Esophagus squamous epithelium (tissue), 5 donors: Measurements from ENCODE around the gene EIF4E. TPM values are rescaled to one million over a fixed set of nuclear protein-coding genes. Genes with fewer than 3 reads are reported as not detected.
"Not testable (repeated sequence)": the region's sequence is repeated elsewhere in the genome, so short reads cannot be mapped to it uniquely, and the experiment has no call there.

Source experiments
- DNase-seq: peaks from one replicate; lab custom pipeline; 2025; lab: John Stamatoyannopoulos, UW
- H3K27ac ChIP-seq, 4 donors: fragments of 200-600 bp; sonication (generic); one replicate each; pipeline ENCODE4 v1.5.1; 2016 to 2019; ENCODE audit warnings: mild to moderate bottlenecking in 1 of 4
- H3K27me3 ChIP-seq, 4 donors: fragments of 200-600 bp; sonication (generic); 1 replicate in 3 of 4; 2 replicates in 1 of 4; pipeline versions ENCODE4 v1.5.1 to v1.6.0; 2017 to 2021; ENCODE audit warnings: antibody characterized with exemption in 1 of 4
- H3K36me3 ChIP-seq, 3 donors: fragments of 200-600 bp; sonication (generic); one replicate each; pipeline ENCODE4 v1.5.1; 2016 to 2019
- H3K4me1 ChIP-seq, 3 donors: fragments of 200-600 bp; sonication (generic); one replicate each; pipeline ENCODE4 v1.5.1; 2017 to 2019
- H3K4me3 ChIP-seq, 4 donors: fragments of 200-600 bp; sonication (generic); 1 replicate in 3 of 4; 2 replicates in 1 of 4; pipeline ENCODE4 v1.5.1; 2016 to 2019; ENCODE audit warnings: mild to moderate bottlenecking in 2 of 4, moderate library complexity in 1 of 4
- H3K9me3 ChIP-seq, 3 donors: fragments of 200-600 bp; sonication (generic); one replicate each; pipeline ENCODE4 v1.5.1; 2016 to 2019
- CTCF ChIP-seq, 6 experiments: fragments of 450-650 bp in 4 of 6; fragments of 200-600 bp in 2 of 6; sonication (generic) in 2 of 6; IDR thresholded peaks; one replicate each; pipeline ENCODE4 v1.5.1; 2016 to 2019; ENCODE audit warnings: antibody characterized with exemption in 6 of 6, mild to moderate bottlenecking in 4 of 6, moderate library complexity in 4 of 6
- POLR2A ChIP-seq, 4 donors: fragments of 450-650 bp; IDR thresholded peaks; one replicate each; pipeline ENCODE4 v1.6.1; 2017; ENCODE audit warnings: antibody characterized with exemption in 4 of 4, mild to moderate bottlenecking in 4 of 4, moderate library complexity in 3 of 4
- WGBS, 2 donors: methylation state at CpG; one replicate each; pipeline ENCODE4 v1.1.5; 2018; 5-methylcytosine and 5-hydroxymethylcytosine counted together
- intact Hi-C: fragments of 100-400 bp; cut with DNase I; formaldehyde crosslinking; loops from one replicate; pipeline ENCODE4 v1.15.0; 2022
- total RNA-seq, 4 donors: library from RNA; depleted of rRNA; stranded (reverse); fragments of >200 nt; gene quantifications; one replicate each; pipeline ENCODE4 v1.1.0, GENCODE V29; 2016
- donor health status: DM: yes; HTN: yes; CAD: no.

The EIF4E gene
- total RNA-seq, 4 donors from 2014 or later, result 86.1 to 149 (median 125) TPM

GRCh38 chr4:98921292-98921691 lies 7.6 kb downstream of the EIF4E start:
- no peak for DNase-seq
- WGBS, 2 donors, result 84 to 88% methylated on average over 5 of the region's 5 CpGs
- TF ChIP-seq CTCF (IDR thresholded peaks at IDR 0.05) (no peak), POLR2A (IDR thresholded peaks at IDR 0.05) (no peak)
- peaks cover 0 to 37% (median 0%) of the 10 kb centered on the region in 3 donors for H3K36me3 ChIP-seq
- H3K4me3 ChIP-seq, result no peak overlapping the region
- intact Hi-C loops, result no loop called here
- H3K27ac ChIP-seq, result no peak overlapping the region
- no peaks in the 10 kb centered on the region for H3K9me3 ChIP-seq
- no peaks in the 10 kb centered on the region for H3K27me3 ChIP-seq
- peaks cover 2 to 27% (median 9%) of the 10 kb centered on the region in 3 donors for H3K4me1 ChIP-seq

DNA sequence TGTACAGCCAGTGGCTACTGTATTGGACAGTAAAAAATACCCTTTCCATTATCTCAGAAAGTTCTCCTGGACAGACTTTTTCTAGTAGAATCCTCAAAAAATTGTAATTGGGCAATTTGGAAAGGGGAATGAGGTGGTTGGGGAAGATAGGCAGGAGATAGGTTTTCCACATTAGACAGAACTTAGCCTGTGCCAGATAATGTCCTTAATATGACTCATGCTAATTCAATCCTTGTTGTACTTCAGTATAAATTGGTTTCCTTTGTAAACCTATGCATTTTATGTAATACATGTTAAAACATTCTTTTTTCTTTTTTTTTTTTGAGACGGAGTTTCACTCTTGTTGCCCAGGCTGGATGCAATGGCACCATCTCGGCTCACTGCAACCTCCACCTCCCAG lies 8.9 kb downstream of the EIF4E start:
- Histone ChIP-seq H3K9me3 (no peaks in the 10 kb centered on the region), H3K4me1 (peaks cover 0 to 25% (median 9%) of the 10 kb centered on the region in 3 donors), H3K27ac (no peak overlapping the region), H3K27me3 (no peaks in the 10 kb centered on the region), H3K4me3 (no peak overlapping the region), H3K36me3 (peaks cover 0 to 25% (median 0%) of the 10 kb centered on the region in 3 donors)
- intact Hi-C loops, result no loop called here
- TF ChIP-seq CTCF (IDR thresholded peaks at IDR 0.05), result no peak
- TF ChIP-seq POLR2A (IDR thresholded peaks at IDR 0.05), result no peak
- no peak for DNase-seq
- 45 to 93% methylated on average over 2 of the region's 2 CpGs for WGBS, 2 donors

DNA sequence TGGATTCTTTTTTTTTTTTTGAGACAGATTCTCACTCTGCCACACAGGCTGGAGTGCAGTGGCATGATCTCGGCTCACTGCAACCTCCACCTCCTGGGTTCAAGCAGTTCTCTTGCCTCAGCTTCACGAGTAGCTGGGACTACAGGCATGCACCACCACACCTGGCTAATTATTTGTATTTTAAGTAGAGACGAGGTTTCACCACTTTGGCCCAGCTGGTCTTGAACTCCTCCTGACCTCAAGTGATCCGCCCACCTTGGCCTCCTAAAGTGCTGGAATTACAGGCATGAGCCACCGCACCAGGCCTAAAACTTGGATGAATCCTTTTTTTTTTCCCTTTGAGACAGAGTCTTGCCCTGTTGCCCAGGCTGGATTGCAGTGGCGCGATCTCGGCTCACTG lies 18.2 kb downstream of the EIF4E start:
- intact Hi-C loops, H3K36me3 ChIP-seq, H3K4me3 ChIP-seq, H3K27me3 ChIP-seq, H3K9me3 ChIP-seq, DNase-seq, H3K27ac ChIP-seq: not testable (repeated sequence)
- WGBS, 2 donors, result 73 to 74% methylated on average over 6 to 8 of the region's 8 CpGs
- H3K4me1 ChIP-seq, result peaks cover 6 to 68% (median 15%) of the 10 kb centered on the region in 3 donors

DNA sequence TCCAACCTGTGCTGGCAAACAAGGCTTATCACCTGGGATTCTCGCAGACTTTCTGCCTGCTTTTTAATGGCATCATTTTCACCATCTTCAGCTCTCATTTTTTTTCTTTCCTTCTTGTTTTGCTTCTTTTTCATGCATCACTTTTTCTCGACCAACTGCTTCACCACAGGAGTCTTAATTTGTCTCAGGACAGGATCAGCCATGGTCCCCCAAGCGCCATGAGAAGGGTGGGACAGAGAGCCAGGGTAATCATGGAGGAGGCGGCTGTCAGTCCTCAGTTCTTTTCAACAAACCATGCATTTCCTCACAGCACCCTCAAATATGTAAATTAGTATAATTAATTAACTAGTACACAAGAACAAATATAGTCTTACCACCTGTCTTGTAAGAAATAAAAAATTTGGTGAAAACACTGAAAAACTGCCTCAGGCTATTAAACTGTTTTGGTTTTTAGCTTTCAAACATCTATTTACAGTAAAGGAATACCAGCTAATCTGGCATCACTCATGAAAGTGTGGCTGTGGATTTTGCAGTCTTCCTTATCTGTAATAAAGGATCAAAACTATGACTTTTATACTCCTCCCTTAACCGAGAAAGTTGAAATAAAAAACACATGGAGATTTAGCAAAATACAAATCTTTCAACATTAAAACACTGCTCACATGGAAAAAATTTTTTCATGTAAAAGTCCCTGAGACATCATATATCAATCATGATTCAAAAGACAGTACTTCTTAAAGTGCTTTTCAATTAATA lies 19.1 kb downstream of the EIF4E start:
- DNase-seq, result no peak
- H3K4me1 ChIP-seq, result peaks cover 6 to 60% (median 15%) of the 10 kb centered on the region in 3 donors

DNA sequence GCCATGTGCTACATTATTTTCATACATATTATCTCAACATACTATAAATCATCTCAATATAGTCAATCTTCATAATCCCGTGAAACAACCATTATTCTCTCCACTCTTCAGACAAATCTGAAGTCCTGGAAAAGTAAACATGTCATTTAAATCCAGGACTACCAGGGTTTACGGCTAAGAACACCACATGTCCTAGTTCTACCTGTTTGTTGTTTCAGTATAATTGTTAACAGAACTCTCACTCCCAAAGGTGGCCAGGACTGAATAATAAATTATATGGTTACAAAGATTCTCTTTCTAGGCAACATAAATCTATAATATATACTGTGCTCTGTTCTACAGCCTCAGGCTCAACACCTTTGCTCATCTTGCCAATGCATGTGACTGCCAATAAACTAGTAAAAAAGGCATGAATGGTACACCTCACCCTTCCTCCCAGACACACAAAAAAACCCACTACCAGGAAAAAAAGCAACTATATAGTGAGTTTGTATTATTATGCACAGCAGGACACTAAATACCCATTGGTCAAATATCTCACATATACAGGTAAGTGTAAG lies 20.1 kb downstream of the EIF4E start:
- DNase-seq, result no peak
- intact Hi-C loops, result no loop called here
- peak overlapping the region in 3 of 4 donors; percentile 7 to 54 (median 7) for H3K27ac ChIP-seq

More for the DNA sequence above, 19.1 kb downstream of the EIF4E start:
- no peaks in the 10 kb centered on the region for H3K27me3 ChIP-seq
- H3K27ac ChIP-seq, result peak overlapping the region in 2 of 4 donors; percentile 7 to 54
- WGBS, 2 donors, result 60 to 68% methylated on average over 5 of the region's 5 CpGs
- TF ChIP-seq POLR2A (IDR thresholded peaks at IDR 0.05) (no peak), CTCF (IDR thresholded peaks at IDR 0.05) (no peak)
- intact Hi-C loops, result no loop called here
- H3K9me3 ChIP-seq, result no peaks in the 10 kb centered on the region
- no peak overlapping the region for H3K4me3 ChIP-seq
- H3K36me3 ChIP-seq, result peaks cover 0 to 5% (median 0%) of the 10 kb centered on the region in 3 donors

More for the DNA sequence above, 20.1 kb downstream of the EIF4E start:
- no peak for TF ChIP-seq CTCF (IDR thresholded peaks at IDR 0.05)
- TF ChIP-seq POLR2A (IDR thresholded peaks at IDR 0.05), result no peak
- Histone ChIP-seq H3K27me3 (no peaks in the 10 kb centered on the region), H3K4me1 (peaks cover 6 to 57% (median 15%) of the 10 kb centered on the region in 3 donors), H3K9me3 (no peaks in the 10 kb centered on the region), H3K4me3 (no peak overlapping the region), H3K36me3 (peaks cover 0 to 5% (median 0%) of the 10 kb centered on the region in 3 donors)
- WGBS, 2 donors, result 34 to 48% methylated on average over 2 of the region's 2 CpGs
